DOHH2 (cell line): Measurements from ENCODE around the gene EPHA4.

Experiments
- CTCF ChIP-seq: fragments of 200-600 bp; sonication (generic); IDR thresholded peaks from one replicate; pipeline ENCODE4 v1.5.1; 2014; ENCODE audit warnings: antibody characterized with exemption, mild to moderate bottlenecking, low read depth, low read length; ENCODE audit not compliant: poor library complexity, severe bottlenecking
- EZH2phosphoT487 ChIP-seq: fragments of 200-600 bp; sonication (generic); IDR thresholded peaks from 2 replicates; pipeline ENCODE4 v1.6.1; 2017; ENCODE audit warnings: borderline replicate concordance, mild to moderate bottlenecking, antibody characterized with exemption, low read length, moderate library complexity, mixed read lengths

- TF ChIP-seq CTCF (no peak), EZH2phosphoT487 (no peak)
Observed at GRCh38 chr2:221381928-221382488, 190.1 kb downstream of the EPHA4 start.
